ENCODE measurements around the gene PDCD11. TPM values are rescaled to one million over a fixed set of nuclear protein-coding genes. Genes with fewer than 3 reads are reported as not detected.

Gene PDCD11
- total RNA-seq, 2 donors from 2014 or later: 62.3 to 65.8 TPM

- H3K9ac ChIP-seq (ENCODE audit: extremely low read depth, low read length, poor library complexity, severe bottlenecking): no peak overlapping the region
- H3K9me3 Mint-ChIP-seq: no peaks in the 10 kb centered on the region
- no peak overlapping the region for H3K27ac Mint-ChIP-seq
- DNase-seq: no peak
- peaks cover 29% of the 10 kb centered on the region for H3K36me3 ChIP-seq (ENCODE audit: control insufficient read depth, insufficient read depth, low read length)
- H3K4me3 ChIP-seq (ENCODE audit: low read length): no peak overlapping the region
- no peaks in the 10 kb centered on the region for H3K27me3 ChIP-seq (ENCODE audit: control insufficient read depth, insufficient read depth, low read length, poor library complexity, severe bottlenecking)
- 95 to 97% methylated on average over 28 to 34 of the region's 34 CpGs for WGBS, 2 experiments (ENCODE audit: insufficient coverage in 1 of 2, insufficient read length in 1 of 2)
- no peak overlapping the region for H3K27ac ChIP-seq (ENCODE audit: low read depth, low read length)
- H3K36me3 Mint-ChIP-seq (ENCODE audit: low read depth): peaks cover 37% of the 10 kb centered on the region
- H3K27me3 Mint-ChIP-seq (ENCODE audit: insufficient read depth): no peaks in the 10 kb centered on the region
- no peak for TF ChIP-seq CTCF (conservative IDR thresholded peaks at IDR 0.05)
- H3K9me3 ChIP-seq (ENCODE audit: control insufficient read depth, low read length): no peaks in the 10 kb centered on the region
- H3K4me1 Mint-ChIP-seq: no peaks in the 10 kb centered on the region
- H3K4me1 ChIP-seq (ENCODE audit: control insufficient read depth, insufficient read depth, low read length): no peaks in the 10 kb centered on the region
- no peak overlapping the region for H3K4me3 Mint-ChIP-seq
Observed at GRCh38 chr10:103449208-103450144, 53.0 kb downstream of the PDCD11 start.

GRCh38 chr10:103450201-103450695 is 53.8 kb downstream of the PDCD11 start:
- no peak overlapping the region for H3K4me3 Mint-ChIP-seq
- no peak overlapping the region for H3K27ac Mint-ChIP-seq
- WGBS, 2 experiments (ENCODE audit: insufficient coverage in 1 of 2, insufficient read length in 1 of 2): 88 to 91% methylated on average over 9 to 12 of the region's 12 CpGs

More at GRCh38 chr10:103450201-103450695, 53.8 kb downstream of the PDCD11 start:
- Histone ChIP-seq H3K9ac (ENCODE audit: extremely low read depth, low read length, poor library complexity, severe bottlenecking) (no peak overlapping the region), H3K36me3 (ENCODE audit: control insufficient read depth, insufficient read depth, low read length) (peaks cover 21% of the 10 kb centered on the region), H3K9me3 (ENCODE audit: control insufficient read depth, low read length) (no peaks in the 10 kb centered on the region), H3K4me3 (ENCODE audit: low read length) (no peak overlapping the region), H3K4me1 (ENCODE audit: control insufficient read depth, insufficient read depth, low read length) (no peaks in the 10 kb centered on the region), H3K27ac (ENCODE audit: low read depth, low read length) (no peak overlapping the region), H3K27me3 (ENCODE audit: control insufficient read depth, insufficient read depth, low read length, poor library complexity, severe bottlenecking) (no peaks in the 10 kb centered on the region)
- no peak for TF ChIP-seq CTCF (conservative IDR thresholded peaks at IDR 0.05)
- DNase-seq: no peak
- peaks cover 29% of the 10 kb centered on the region for H3K36me3 Mint-ChIP-seq (ENCODE audit: low read depth)
- no peaks in the 10 kb centered on the region for H3K4me1 Mint-ChIP-seq
- no peaks in the 10 kb centered on the region for H3K9me3 Mint-ChIP-seq
- H3K27me3 Mint-ChIP-seq (ENCODE audit: insufficient read depth): no peaks in the 10 kb centered on the region

Data from endodermal cell (in vitro differentiated cells).